ENCODE data around the gene CDSN.

Gene CDSN

GRCh38 chr6:31114970-31115849, 5.0 kb downstream of the CDSN start:
- DNase-seq = no peak

GRCh38 chr6:31114541-31114878, 5.7 kb downstream of the CDSN start, which contains the start of gene PSORS1C1:
PSORS1C1 (plus strand) TSS chr6:31114800; CDS start chr6:31129633, 14,833 bp downstream.
- no peak for DNase-seq

- DNase-seq = no peak
Measured at GRCh38 chr6:31113861-31114540, 6.2 kb downstream of the CDSN start.

DNA sequence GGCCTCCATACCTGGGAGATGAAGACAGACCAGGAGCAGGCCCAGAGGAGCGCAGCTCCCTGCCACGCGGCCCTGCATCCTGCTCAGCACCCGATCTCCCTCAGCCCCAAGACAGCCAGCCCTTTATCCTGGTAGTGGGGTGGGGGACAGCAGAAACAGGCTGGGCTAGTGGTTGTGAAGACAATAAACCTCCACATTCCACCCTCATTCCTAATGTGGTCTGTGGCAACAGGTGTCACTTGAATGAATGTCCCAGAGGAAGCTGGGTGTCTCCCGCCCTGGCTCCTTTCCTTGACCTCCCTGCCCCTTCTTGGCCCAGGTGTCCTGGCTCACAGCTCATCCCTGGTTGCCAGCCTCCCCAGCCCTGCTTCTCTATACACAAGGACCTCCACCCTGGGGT, 7.8 kb downstream of the CDSN start, which contains the start of gene C6orf15:
Gene C6orf15, minus strand, starts transcription at position 98 of the 400 bp plus-strand sequence. Its CDS starts 20 bp downstream, at position 78.
- DNase-seq = no peak

DNA sequence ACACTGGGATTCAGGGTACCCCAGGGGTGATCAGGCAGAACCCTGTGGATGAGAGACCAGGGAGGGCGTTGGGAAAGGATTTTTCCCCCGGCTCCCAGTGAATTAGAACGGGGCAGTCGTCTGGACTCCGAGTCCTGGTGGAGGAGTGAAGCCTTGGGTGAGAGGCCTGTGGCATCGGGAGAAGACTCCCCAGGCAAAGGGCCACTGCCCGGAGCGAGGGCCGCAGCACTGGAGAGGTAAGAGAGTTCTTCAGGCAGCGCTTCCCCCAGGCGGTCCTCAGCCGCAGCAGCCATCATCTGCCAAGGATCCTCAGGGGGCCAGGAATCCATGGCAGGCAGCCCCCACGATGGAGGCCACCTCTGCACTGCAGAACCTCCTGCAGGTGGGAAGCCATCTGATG, 8.5 kb downstream of the CDSN start:
- no peak for DNase-seq

GRCh38 chr6:31110825-31111582, 9.2 kb downstream of the CDSN start:
- DNase-seq = no peak

DNA sequence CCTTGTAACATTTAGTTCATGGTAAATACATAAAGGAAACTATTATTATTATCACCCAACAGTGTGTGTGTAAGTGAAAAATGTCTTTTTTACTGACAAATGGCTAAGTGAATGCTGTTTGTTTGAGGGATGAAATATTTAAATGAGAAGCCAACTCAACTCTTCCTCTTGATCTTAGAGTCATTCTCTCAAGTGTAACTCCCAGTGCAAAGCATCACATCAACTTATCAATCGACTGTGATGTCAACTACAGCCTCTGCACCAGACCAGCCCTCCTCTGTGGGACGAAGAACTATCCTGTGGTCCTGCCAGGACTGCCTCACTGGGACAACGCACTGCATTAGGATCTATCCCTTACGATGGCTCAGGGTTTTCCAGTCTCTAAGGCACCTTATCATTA, 13.2 kb downstream of the CDSN start:
- DNase-seq = no peak

DNA sequence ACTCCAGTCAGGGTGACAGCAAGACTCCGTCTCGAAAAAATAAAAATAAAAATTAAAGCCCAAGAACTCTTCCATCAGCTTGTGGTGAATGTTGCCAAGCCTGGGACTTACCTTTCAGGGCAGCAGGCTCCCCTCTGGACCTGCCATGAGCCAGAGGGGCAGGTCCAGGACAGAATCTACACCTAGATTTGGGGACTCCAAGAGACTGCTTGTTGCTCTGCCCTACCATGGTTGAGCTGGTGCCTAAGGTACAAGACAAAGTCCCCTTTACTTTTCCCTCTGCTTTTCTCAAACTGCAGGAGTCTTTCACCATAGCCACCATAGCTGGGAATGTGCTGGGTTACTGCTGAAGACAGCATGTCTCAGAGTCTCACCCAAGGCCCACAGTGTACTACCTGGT, 17.1 kb downstream of the CDSN start:
- DNase-seq = no peak

DNA sequence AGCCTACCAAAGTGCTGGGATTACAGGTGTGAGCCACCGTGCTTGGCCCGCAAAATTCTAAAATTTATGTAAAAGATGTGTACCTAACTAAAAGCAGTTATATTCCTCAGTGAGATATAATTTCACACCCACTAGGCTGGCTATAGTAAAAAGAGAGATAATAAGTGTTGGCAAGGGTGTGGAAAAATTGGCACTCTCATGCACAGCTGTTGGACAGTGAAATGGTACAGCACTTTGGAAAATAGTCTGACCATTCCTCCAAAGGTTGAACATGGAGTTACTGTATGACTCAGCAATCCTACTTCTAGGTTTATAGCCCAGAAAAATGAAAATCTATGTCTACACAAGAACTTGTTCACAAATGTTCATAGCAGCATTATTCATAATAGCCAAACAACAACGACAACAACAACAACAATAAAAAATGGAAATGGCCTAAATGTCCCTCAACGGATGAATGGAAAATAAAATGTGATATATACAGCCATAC, 21.8 kb downstream of the CDSN start:
- DNase-seq = no peak

GRCh38 chr6:31096656-31097055, 23.6 kb downstream of the CDSN start:
- no peak for DNase-seq

GRCh38 chr6:31096215-31096614, 24.0 kb downstream of the CDSN start:
- no peak for DNase-seq

DNA sequence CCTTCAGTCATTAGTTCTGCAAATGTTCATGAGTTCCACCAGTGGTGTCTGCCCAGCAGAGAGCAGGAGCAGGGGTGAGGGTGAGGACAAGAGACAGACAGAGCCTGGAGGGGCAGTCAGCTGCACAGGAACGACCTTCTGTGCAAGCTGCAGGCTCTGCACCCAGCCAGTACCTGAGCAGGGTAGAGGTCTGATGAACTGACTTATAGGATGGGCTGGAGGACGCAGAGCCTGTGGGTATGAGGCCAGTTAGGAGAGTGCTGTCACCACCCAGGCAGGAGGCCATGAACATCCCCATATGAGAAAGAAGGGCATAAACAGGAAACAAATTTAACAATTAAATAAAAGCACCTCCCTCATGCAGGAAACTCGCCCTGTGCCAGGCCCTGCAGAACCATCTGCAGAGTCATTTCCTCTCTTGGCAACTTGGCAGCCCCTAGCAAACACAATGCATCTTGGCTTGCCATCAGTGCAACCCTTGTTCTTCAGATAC, 25.8 kb downstream of the CDSN start:
- DNase-seq = no peak

DNA sequence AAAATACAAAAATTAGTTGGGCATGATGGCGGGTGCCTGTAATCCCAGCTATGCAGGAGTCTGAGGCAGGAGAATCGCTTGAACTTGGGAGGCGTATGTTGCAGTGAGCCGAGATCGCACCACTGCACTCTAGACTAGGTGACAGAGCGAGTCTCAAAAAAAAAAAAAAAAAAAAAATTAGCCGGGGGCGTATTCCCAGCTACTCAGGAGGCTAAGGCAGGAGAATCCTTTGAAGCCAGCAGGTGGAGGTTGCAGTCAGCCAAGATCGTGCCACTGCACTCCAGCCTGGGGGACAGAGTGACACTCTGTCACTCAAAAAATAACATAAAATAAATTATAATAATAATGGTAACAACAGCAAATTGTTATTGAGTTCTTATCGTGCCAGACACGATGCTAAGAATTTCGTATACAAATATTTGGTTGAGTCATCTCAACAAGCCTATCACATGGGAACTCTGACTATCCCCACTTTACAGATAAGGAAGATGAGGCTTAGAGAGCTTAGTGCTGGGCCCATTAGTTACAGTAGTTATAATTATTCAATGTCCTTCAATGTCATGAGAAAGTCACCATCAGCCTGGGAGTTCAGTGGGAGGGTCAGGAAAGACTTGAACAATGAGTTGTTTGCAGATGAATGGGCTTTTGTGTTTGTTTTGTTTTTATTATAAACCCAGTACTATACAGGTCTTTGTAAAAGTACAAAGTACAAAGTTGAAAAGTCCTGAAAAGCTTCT, 27.3 kb downstream of the CDSN start:
- DNase-seq = no peak

DNA sequence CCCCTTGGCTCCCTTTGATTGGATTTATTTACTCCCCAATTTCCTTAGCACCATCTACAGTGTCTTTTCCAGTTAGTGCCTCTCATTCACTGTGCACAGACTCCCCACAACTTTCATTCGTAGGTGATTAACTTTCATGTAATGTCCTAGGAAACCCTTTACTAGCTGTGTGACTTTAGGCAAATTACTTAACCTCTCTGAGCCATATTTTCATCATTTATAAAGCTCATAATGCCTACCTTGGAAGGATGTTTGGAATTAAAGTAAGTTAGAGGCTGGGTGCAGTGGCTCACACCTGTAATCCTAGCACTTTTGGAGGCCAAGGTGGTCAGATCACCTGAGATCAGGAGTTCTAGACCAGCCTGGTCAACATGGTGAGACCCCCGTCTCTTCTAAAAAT, 28.0 kb downstream of the CDSN start:
- DNase-seq = no peak

DNA sequence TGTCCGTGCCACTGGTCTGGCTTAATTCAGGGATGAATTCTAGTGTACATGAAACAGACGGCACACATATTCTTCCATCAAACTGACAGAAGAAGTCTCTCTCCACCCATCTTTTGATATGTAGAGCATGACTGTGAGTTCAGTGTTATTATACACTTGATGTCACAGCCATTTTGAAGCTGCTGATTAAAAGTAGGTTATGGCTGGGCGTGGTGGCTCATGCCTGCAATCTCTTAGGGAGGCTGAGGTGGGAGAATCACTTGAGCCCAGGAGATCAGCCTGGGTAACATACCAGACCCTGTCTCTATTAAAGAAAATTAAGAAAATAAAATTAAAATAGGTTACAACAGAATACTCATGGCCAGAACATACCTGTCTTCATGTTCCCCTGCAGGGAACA, 28.6 kb downstream of the CDSN start:
- DNase-seq = no peak

GRCh38 chr6:31090973-31091364, 29.3 kb downstream of the CDSN start:
- no peak for DNase-seq

- DNase-seq = no peak
Measured at GRCh38 chr6:31090275-31090972, 29.8 kb downstream of the CDSN start.

DNA sequence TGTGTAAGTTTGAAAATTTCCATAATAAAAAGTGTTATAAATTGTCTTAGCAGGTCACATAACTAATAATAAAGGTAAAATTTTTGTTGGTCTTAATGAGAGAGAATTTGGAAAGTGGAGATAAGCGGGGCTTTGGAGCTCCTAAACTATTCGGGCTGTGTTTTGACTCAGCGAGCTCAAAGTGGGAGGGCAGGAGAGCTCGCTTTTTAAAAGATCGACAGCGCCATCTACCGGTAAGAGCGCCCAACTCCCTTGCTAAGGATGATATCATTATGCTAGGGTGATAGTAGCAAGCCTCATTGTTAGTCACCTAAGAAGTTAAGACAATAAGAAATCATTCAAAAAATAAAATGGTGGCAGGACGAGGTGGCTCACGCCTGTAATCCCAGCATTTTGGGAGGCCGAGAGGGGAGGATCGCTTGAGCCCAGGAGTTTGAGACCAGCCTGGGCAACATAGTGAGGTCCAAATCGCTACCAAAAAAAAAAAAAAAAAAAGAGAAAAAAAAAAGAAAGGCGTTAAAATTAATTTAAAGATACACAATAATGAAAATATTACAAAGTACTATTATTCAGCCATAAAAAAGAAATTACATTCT, 32.7 kb downstream of the CDSN start:
- peak; percentile 77 for DNase-seq

- no peak for DNase-seq
Measured at GRCh38 chr6:31086788-31087440, 33.3 kb downstream of the CDSN start.

GRCh38 chr6:31083742-31084354, 36.4 kb downstream of the CDSN start:
- DNase-seq = peak; percentile 34

Measured in NCI-H1694 treated with DMSO at 0.1 percent for 48 hours (cell line).